Measurements from ENCODE around the gene DAND5. TPM values are rescaled to one million over a fixed set of nuclear protein-coding genes. Genes with fewer than 3 reads are reported as not detected.
"Not testable (repeated sequence)": the region's sequence is repeated elsewhere in the genome, so short reads cannot be mapped to it uniquely, and the experiment has no call there.

The DAND5 gene
- total RNA-seq, 1 experiment from 2014 or later, result not detected

GRCh38 chr19:12945479-12946091 is 23.8 kb upstream of the DAND5 start, which contains the start of gene RAD23A:
Gene RAD23A, plus strand, starts transcription at chr19:12945862. Its CDS starts 87 bp downstream, at chr19:12945949.
- peak; percentile 98 for DNase-seq (ENCODE audit: low read depth)

- peak; percentile 81 for DNase-seq (ENCODE audit: low read depth)
These were observed 23.2 kb upstream of the DAND5 start for GRCh38 chr19:12946092-12946721.

GRCh38 chr19:12946731-12947496 is 22.5 kb upstream of the DAND5 start:
- no peak for DNase-seq (ENCODE audit: low read depth)

DNA sequence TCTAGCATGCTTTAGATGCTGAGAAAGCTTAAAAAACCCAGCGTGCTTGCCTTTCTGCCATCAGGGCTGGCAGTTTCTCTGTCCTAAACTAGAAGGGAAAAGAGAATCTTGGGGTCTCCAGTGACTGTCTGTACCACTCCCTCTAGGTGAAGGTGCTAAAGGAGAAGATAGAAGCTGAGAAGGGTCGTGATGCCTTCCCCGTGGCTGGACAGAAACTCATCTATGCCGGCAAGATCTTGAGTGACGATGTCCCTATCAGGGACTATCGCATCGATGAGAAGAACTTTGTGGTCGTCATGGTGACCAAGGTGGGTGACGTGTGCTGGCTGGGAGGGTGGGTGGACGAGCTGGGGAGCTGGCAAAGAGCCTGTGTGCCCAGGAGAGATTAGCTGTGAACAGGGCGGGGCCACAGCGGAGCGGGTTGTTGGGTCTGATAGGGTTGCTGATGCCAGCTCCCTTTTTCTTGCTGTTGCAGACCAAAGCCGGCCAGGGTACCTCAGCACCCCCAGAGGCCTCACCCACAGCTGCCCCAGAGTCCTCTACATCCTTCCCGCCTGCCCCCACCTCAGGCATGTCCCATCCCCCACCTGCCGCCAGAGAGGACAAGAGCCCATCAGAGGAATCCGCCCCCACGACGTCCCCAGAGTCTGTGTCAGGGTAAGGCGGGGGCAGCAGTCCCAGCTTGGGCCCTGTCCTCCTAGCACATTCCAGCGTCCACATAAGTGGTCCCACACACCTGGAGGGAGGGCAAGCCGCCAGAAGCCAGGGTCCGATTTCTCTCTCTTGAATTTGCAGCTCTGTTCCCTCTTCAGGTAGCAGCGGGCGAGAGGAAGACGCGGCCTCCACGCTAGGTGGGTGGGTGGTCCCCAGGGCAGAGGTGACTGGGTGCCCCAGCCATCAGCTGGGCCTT is 21.4 kb upstream of the DAND5 start:
- DNase-seq (ENCODE audit: low read depth), result no peak

DNA sequence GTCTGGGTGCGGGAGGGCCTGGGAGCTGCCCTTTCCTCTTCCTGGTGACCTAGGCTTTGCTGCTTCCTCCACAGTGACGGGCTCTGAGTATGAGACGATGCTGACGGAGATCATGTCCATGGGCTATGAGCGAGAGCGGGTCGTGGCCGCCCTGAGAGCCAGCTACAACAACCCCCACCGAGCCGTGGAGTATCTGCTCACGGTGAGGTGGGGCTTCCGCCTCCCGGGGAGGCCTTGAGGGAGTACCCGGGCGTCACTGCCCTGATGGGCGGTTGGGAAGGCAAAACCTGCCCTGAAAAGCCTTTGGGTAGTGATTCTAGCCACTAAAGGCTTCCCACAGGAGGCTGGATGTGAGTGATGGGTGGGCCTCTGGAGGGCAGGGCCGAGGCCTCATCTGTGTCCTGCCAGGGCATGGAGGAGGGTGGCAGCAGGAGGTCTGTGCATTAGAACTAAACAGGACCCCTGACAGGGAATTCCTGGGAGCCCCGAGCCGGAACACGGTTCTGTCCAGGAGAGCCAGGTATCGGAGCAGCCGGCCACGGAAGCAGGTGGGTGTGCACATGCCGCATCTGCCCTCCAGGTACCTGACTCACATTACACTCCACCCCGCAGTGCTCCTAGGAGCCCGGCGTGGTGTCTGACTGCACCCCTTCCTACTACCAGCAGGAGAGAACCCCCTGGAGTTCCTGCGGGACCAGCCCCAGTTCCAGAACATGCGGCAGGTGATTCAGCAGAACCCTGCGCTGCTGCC is 20.6 kb upstream of the DAND5 start:
- no peak for DNase-seq (ENCODE audit: low read depth)

DNA sequence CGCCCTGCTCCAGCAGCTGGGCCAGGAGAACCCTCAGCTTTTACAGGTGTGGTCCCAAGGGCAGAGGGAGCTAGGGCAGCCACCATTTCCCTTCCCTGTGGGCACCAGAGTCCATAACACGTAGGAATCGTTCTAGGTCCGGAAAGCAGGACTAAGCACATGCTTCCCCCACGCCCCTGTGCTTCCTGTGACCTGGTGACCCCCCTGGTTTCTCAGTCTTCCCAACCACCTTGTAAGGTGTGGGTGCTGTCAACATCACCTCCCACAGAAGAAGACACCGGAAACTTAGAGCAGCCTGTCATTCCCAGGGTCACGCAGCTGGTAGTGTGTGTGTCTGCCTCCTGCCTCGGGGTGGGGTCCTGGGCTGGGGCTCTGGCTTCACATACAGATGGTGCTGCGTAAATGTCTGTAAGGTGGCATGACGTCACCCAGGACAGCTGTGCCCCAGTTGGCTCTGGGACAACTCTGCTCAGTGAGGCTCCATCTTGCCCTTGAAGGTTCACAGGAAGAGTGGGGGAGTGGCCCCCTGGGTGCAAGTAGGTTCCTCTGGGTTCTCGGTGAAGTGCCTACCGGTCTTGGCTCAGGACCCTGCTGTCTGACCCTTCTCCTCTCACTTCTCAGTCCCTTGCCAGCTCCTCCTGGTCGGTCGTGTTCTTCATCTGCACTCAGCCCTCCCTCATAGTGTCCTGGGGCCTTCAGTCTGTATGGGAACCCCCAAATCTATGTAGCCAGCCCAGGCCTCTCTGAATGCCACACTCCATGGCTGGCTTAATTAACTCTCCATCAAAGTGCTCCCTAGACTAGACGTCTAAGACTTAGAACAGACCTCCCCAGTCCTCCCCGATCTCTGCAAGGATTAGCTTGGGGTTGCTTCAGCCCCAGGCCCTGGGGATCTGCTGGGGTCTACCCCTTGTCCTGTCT is 19.8 kb upstream of the DAND5 start:
- peak; percentile 39 for DNase-seq (ENCODE audit: low read depth)

GRCh38 chr19:12952050-12952449 is 17.3 kb upstream of the DAND5 start:
- not testable (repeated sequence) for DNase-seq (ENCODE audit: low read depth)

DNA sequence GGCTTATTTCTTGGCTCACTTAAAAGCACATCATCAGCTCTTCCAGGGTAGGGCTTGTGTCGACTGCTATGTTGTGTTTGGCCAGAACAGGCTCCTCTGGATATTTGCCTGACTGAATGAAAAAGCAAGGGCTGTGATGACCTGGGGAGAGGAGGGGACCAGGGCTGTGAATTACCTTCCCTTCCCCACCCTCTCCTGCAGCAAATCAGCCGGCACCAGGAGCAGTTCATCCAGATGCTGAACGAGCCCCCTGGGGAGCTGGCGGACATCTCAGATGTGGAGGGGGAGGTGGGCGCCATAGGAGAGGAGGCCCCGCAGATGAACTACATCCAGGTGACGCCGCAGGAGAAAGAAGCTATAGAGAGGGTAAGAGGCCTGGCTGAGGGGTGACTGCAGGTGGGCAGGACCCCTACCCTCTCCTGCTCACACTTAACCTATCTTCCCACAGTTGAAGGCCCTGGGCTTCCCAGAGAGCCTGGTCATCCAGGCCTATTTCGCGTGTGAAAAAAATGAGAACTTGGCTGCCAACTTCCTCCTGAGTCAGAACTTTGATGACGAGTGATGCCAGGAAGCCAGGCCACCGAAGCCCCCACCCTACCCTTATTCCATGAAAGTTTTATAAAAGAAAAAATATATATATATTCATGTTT is 16.8 kb upstream of the DAND5 start:
- peak; percentile 88 for DNase-seq (ENCODE audit: low read depth)

- DNase-seq (ENCODE audit: low read depth), result no peak
These were observed 16.1 kb upstream of the DAND5 start for GRCh38 chr19:12953138-12953798.

DNA sequence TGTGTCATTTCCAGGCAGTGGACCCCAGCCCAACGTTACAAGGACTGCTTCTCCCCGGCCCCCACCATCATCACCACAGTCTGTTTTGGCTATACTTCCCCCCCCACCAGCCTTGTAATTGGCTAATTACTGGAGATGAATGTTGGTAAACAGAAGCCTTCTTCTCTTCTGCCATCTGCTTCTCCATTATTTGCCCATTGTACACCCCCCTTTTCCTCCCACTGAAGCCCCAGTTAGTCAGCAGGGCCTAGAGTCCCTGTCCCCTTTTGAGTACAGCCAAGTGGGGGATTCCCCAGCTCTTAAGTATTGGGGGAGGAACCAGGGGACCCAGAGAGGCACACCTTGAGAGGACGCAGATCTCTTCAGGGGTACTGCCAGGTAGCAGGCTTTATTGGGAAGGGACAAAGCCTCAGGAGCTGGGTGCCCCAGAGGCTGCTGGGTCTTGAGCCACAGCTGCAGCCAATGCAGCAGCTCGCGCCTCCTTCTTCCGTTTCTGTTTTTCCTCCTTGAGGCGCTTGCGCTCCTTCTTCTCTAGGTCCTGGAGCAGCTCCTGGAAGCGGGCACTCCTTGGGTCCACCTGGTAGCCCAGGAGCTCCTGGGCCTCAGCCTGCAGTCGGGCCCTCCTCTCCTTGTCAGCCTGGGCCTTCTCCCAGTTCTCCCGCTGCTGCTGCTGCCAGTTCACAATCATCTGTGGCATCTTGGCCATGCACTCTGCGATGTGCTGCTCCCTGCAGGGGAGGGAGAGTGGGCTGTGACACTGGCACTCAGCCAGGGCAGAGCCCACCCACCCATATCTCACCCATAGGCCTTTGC is 15.4 kb upstream of the DAND5 start:
- no peak for DNase-seq (ENCODE audit: low read depth)

DNA sequence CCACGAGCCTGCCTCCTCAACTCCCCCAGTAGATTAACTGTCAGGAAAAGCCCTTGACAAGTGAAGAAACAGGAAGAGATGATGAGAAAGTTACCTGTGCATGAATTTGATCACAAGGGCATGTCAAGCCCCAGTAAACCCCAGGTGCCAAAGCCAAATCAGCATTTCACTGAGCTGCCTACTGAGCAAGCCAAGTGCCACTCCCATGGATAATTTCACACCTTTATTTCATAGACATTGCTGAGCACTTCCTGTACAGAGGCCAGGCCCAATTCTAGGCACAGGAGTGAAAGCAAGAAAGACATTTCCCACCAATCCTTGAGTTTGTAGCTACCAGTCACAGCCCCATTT is 14.8 kb upstream of the DAND5 start:
- DNase-seq (ENCODE audit: low read depth), result no peak

- DNase-seq (ENCODE audit: low read depth), result not testable (repeated sequence)
These were observed 13.8 kb upstream of the DAND5 start for GRCh38 chr19:12955575-12955974.

DNA sequence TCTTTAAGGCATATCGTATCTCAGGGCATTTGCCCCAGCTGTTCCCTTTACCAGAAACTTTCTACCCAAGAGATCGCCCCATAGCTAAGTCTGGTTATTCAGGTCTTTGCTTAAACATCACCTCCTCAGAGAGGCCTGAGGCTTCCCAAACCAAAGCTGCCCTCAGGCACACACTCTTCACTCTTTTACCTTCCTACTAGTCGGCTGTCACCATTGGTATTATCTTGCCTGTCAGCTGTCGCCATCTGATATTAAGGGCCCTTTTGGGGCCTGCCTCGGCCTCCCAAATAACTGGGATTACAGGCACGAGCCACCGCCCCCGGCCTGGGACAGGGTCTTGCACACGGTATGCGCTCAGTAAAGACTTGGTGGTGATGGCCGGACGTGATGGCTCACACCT is 13.4 kb upstream of the DAND5 start:
- no peak for DNase-seq (ENCODE audit: low read depth)

GRCh38 chr19:12956446-12957388 is 12.7 kb upstream of the DAND5 start, which contains the start of gene GADD45GIP1:
Gene GADD45GIP1, minus strand, starts transcription at chr19:12957223. Its CDS starts 11 bp downstream, at chr19:12957212.
- DNase-seq (ENCODE audit: low read depth), result peak; percentile 78

DNA sequence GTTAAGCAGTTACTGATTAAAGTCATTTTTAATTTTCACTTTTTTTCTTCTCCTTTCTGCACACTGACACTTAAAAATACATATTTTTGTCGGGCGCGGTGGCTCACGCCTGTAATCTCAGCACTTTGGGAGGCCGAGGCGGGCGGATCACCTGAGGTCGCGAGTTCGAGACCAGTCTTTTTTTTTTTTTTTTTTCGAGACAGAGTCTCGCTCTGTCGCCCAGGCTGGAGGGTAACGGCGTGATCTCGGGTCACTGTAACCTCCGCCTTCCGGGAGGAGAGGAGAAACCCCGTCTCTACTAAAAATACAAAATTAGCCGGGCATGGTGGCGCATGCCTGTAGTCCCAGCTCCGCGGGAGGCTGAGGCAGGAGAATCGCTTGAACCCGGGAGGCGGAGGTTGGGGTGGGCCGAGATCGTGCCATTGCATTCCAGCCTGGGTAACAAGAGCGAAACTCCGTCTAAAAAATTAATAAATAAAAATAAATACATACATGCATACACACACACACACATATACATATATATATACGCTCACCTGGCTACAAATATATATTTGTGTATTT is 11.9 kb upstream of the DAND5 start:
- not testable (repeated sequence) for DNase-seq (ENCODE audit: low read depth)

GRCh38 chr19:12959481-12959880 is 9.9 kb upstream of the DAND5 start:
- DNase-seq (ENCODE audit: low read depth), result no peak
